Measurements from ENCODE around the gene MLYCD.

DNA sequence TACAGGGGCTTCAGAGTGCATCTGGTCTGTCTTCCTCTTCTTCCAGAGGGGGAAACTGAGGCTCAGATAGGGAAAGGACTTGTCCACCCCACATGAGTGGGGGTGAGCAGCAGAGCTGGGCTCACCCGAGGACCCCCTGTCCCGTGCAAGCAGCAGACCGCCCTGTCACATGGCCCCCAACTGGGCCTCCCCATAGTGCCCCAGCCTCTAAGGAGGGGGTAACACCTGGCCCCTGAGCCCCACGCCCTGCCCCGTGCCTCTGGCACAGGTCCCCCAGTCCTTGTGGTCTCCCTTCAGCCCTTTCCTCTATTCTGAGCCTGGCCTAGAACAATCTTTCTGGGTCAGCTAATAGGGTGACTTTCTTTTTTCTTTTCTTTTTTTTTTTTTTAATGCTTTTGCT is 62.7 kb downstream of the MLYCD start:
- TF ChIP-seq POLR2A (IDR thresholded peaks at IDR 0.05) (no peak), CTCF (IDR thresholded peaks at IDR 0.05) (no peak), EP300 (IDR thresholded peaks at IDR 0.05) (no peak), POLR2AphosphoS5 (IDR thresholded peaks at IDR 0.05) (no peak)

Data from gastroesophageal sphincter (tissue), 3 donors.